ENCODE measurements around the gene SLC25A47. TPM values are rescaled to one million over a fixed set of nuclear protein-coding genes. Genes with fewer than 3 reads are reported as not detected.
"Not testable (repeated sequence)": the region's sequence is repeated elsewhere in the genome, so short reads cannot be mapped to it uniquely, and the experiment has no call there.

SLC25A47 gene
- total RNA-seq, 1 experiment from 2014 or later: not detected

DNA sequence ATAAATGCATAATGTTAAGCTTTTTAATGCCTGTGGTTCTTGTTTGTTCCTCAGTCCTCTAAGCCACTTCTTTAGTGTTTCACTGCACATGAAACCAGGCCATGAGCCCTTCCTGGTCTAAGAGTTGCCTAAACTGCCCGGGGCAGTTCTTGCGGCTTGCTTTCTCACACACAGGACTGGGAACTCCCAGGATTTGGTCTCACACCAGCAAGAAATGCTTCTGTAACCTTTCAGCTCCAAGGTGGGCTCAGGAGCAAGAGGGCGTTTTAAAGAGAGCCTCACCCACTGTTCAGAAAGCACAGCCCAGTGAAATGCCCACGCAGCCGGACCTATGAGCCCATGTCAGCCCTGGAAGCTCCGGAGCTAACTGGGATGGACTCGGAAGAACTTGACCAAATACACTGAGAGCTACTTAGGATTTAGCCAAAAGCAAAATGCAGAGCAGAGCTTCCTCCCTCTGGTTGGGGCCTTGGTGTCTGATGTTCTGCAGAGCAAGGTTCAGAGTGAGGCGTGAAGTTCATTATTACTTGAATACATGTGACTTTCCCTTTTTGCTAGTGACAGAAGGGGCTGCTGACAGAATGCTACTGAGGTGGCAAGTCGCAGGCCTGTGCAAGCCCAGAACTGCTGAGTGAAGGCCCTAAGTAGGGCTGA lies 40.2 kb upstream of the SLC25A47 start (continued):
- TF ChIP-seq MYBL2 (CRISPR knock-in tag; IDR thresholded peaks at IDR 0.05) (no peak), EMX1 (CRISPR knock-in tag; IDR thresholded peaks at IDR 0.05) (no peak), ZNF138 (CRISPR knock-in tag; conservative IDR thresholded peaks at IDR 0.05) (no peak), CREB1 (CRISPR knock-in tag; IDR thresholded peaks at IDR 0.05) (no peak), NR3C1 (CRISPR knock-in tag; conservative IDR thresholded peaks at IDR 0.05; ENCODE audit: low read depth) (no peak), CDX4 (CRISPR knock-in tag; IDR thresholded peaks at IDR 0.05; ENCODE audit: borderline replicate concordance) (no peak), SOX15 (CRISPR knock-in tag; IDR thresholded peaks at IDR 0.05) (no peak), GRHL2 (CRISPR knock-in tag; IDR thresholded peaks at IDR 0.05; ENCODE audit: insufficient replicate concordance, severe bottlenecking) (no peak)
- TF ChIP-seq, protein P1, sequence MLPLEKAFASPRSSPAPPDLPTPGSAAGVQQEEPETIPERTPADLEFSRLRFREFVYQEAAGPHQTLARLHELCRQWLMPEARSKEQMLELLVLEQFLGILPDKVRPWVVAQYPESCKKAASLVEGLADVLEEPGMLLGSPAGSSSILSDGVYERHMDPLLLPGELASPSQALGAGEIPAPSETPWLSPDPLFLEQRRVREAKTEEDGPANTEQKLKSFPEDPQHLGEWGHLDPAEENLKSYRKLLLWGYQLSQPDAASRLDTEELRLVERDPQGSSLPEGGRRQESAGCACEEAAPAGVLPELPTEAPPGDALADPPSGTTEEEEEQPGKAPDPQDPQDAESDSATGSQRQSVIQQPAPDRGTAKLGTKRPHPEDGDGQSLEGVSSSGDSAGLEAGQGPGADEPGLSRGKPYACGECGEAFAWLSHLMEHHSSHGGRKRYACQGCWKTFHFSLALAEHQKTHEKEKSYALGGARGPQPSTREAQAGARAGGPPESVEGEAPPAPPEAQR (CRISPR knock-in tag; IDR thresholded peaks at IDR 0.05): no peak
- TF ChIP-seq, protein P2, sequence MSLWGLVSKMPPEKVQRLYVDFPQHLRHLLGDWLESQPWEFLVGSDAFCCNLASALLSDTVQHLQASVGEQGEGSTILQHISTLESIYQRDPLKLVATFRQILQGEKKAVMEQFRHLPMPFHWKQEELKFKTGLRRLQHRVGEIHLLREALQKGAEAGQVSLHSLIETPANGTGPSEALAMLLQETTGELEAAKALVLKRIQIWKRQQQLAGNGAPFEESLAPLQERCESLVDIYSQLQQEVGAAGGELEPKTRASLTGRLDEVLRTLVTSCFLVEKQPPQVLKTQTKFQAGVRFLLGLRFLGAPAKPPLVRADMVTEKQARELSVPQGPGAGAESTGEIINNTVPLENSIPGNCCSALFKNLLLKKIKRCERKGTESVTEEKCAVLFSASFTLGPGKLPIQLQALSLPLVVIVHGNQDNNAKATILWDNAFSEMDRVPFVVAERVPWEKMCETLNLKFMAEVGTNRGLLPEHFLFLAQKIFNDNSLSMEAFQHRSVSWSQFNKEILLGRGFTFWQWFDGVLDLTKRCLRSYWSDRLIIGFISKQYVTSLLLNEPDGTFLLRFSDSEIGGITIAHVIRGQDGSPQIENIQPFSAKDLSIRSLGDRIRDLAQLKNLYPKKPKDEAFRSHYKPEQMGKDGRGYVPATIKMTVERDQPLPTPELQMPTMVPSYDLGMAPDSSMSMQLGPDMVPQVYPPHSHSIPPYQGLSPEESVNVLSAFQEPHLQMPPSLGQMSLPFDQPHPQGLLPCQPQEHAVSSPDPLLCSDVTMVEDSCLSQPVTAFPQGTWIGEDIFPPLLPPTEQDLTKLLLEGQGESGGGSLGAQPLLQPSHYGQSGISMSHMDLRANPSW (CRISPR knock-in tag; conservative IDR thresholded peaks at IDR 0.05; ENCODE audit: low read depth): no peak

GRCh38 chr14:100283436-100283835 lies 39.7 kb upstream of the SLC25A47 start:
- Mint-ChIP-seq H3K4me1 (peaks cover 54% of the 10 kb centered on the region), H3K27ac (peak overlapping the region; percentile 92)
- POLR2A ChIA-PET: interaction anchor here (0.6 kb wide), 1 partner anchor 124 kb away, joined by 4 read pairs; the partner anchor contains the start of gene DEGS2
- CTCF ChIA-PET: interaction anchor here (0.6 to 3.8 kb wide), 11 partner anchors 9 to 148 kb away, joined by 3 to 28 read pairs (median 4); no protein-coding TSS in a partner anchor
- not testable (repeated sequence) for DNase-seq (ENCODE audit: low spot score); H3K27me3 Mint-ChIP-seq (ENCODE audit: low read depth); H3K9me3 Mint-ChIP-seq; H3K36me3 Mint-ChIP-seq; ATAC-seq; H3K4me3 Mint-ChIP-seq

- H3K27ac Mint-ChIP-seq: peak overlapping the region; percentile 68
Measured at GRCh38 chr14:100283984-100284881, 38.9 kb upstream of the SLC25A47 start.

More at GRCh38 chr14:100283984-100284881, 38.9 kb upstream of the SLC25A47 start:
- no peak for ATAC-seq
- H3K4me3 Mint-ChIP-seq: peak overlapping the region; percentile 57
- H3K36me3 Mint-ChIP-seq: no peaks in the 10 kb centered on the region; the same call in 1 of the 2 replicates
- DNase-seq (ENCODE audit: low spot score): no peak
- H3K27me3 Mint-ChIP-seq (ENCODE audit: low read depth): no peaks in the 10 kb centered on the region
- ChIA-PET POLR2A (no interaction called here), CTCF (interaction anchor here (0.6 to 3.8 kb wide), 24 partner anchors 10 to 149 kb away, joined by 3 to 28 read pairs (median 6); partner anchors contain the start of gene DEGS2)
- no peaks in the 10 kb centered on the region for H3K9me3 Mint-ChIP-seq
- no peak for TF ChIP-seq NFYB (CRISPR knock-in tag; conservative IDR thresholded peaks at IDR 0.05; ENCODE audit: low read depth)
- TF ChIP-seq USF2 (CRISPR knock-in tag; IDR thresholded peaks at IDR 0.05): peak; percentile 35; the same call in 1 of the 2 replicates
- TF ChIP-seq, protein P3, sequence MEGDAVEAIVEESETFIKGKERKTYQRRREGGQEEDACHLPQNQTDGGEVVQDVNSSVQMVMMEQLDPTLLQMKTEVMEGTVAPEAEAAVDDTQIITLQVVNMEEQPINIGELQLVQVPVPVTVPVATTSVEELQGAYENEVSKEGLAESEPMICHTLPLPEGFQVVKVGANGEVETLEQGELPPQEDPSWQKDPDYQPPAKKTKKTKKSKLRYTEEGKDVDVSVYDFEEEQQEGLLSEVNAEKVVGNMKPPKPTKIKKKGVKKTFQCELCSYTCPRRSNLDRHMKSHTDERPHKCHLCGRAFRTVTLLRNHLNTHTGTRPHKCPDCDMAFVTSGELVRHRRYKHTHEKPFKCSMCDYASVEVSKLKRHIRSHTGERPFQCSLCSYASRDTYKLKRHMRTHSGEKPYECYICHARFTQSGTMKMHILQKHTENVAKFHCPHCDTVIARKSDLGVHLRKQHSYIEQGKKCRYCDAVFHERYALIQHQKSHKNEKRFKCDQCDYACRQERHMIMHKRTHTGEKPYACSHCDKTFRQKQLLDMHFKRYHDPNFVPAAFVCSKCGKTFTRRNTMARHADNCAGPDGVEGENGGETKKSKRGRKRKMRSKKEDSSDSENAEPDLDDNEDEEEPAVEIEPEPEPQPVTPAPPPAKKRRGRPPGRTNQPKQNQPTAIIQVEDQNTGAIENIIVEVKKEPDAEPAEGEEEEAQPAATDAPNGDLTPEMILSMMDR (IDR thresholded peaks at IDR 0.05): no peak
- TF ChIP-seq EMX1 (CRISPR knock-in tag; IDR thresholded peaks at IDR 0.05): 0 out of 2 replicates have a peak, but pooled peaks have one; percentile 39
- TF ChIP-seq MAX (CRISPR knock-in tag; IDR thresholded peaks at IDR 0.05): no peak
- peak; percentile 87 for TF ChIP-seq PRDM15 (CRISPR knock-in tag; IDR thresholded peaks at IDR 0.05)
- peaks cover 53% of the 10 kb centered on the region for H3K4me1 Mint-ChIP-seq
